Nephron progenitor cell (in vitro differentiated cells): Measurements from ENCODE around the gene ADGRL3.

Source experiments
- DNase-seq: peaks from one replicate; pipeline ENCODE4 v3.0.0; 2021
- H3K27ac Mint-ChIP-seq: 2 replicates; pipeline ENCODE4 v1.8.0; 2021; ENCODE audit warnings: mild to moderate bottlenecking, moderate library complexity, mixed read lengths
- H3K27me3 Mint-ChIP-seq: 2 replicates; pipeline ENCODE4 v1.8.0; 2021; ENCODE audit warnings: mild to moderate bottlenecking, low read depth, mixed read lengths; ENCODE audit not compliant: poor library complexity
- H3K36me3 Mint-ChIP-seq: 2 replicates; pipeline ENCODE4 v1.8.0; 2021; ENCODE audit warnings: low read depth, mixed read lengths
- H3K4me1 Mint-ChIP-seq: 2 replicates; pipeline ENCODE4 v1.8.0; 2021; ENCODE audit warnings: mixed read lengths
- H3K4me3 Mint-ChIP-seq: 2 replicates; pipeline ENCODE4 v1.8.0; 2021; ENCODE audit warnings: mild to moderate bottlenecking, moderate library complexity, mixed read lengths
- H3K9me3 Mint-ChIP-seq: 2 replicates; pipeline ENCODE4 v1.8.0; 2021; ENCODE audit warnings: mild to moderate bottlenecking, moderate library complexity, mixed read lengths
- CTCF ChIP-seq: fragments of 200-600 bp; sonication (generic); IDR thresholded peaks from 2 replicates; pipeline ENCODE4 v1.5.0; 2021; ENCODE audit warnings: antibody characterized with exemption

ADGRL3 gene

GRCh38 chr4:62080431-62080830 lies 880.3 kb downstream of the ADGRL3 start:
- Mint-ChIP-seq H3K4me3 (no peak overlapping the region), H3K36me3 (no peaks in the 10 kb centered on the region), H3K27ac (no peak overlapping the region), H3K4me1 (no peaks in the 10 kb centered on the region), H3K27me3 (no peaks in the 10 kb centered on the region), H3K9me3 (no peaks in the 10 kb centered on the region)
- no peak for TF ChIP-seq CTCF
- DNase-seq = no peak

- no peak overlapping the region for H3K27ac Mint-ChIP-seq
- TF ChIP-seq CTCF = no peak
- H3K4me3 Mint-ChIP-seq = no peak overlapping the region
- peaks cover 4% of the 10 kb centered on the region for H3K27me3 Mint-ChIP-seq
- peaks cover 26% of the 10 kb centered on the region for H3K9me3 Mint-ChIP-seq
- DNase-seq = no peak
- H3K36me3 Mint-ChIP-seq = no peaks in the 10 kb centered on the region
- no peaks in the 10 kb centered on the region for H3K4me1 Mint-ChIP-seq
Observed at GRCh38 chr4:62087706-62088105, 887.6 kb downstream of the ADGRL3 start.

GRCh38 chr4:62093735-62094134 lies 893.6 kb downstream of the ADGRL3 start:
- Mint-ChIP-seq H3K4me3 (no peak overlapping the region), H3K27me3 (peaks cover 4% of the 10 kb centered on the region), H3K36me3 (no peaks in the 10 kb centered on the region), H3K9me3 (peaks cover 34% of the 10 kb centered on the region), H3K27ac (no peak overlapping the region), H3K4me1 (no peaks in the 10 kb centered on the region)
- TF ChIP-seq CTCF = no peak
- DNase-seq = no peak

- Mint-ChIP-seq H3K27me3 (peaks cover 4% of the 10 kb centered on the region), H3K4me1 (no peaks in the 10 kb centered on the region), H3K36me3 (no peaks in the 10 kb centered on the region), H3K4me3 (no peak overlapping the region), H3K27ac (no peak overlapping the region), H3K9me3 (peaks cover 19% of the 10 kb centered on the region)
- TF ChIP-seq CTCF = no peak
- DNase-seq = no peak
Observed at GRCh38 chr4:62096881-62097280, 896.8 kb downstream of the ADGRL3 start.

- H3K36me3 Mint-ChIP-seq = no peaks in the 10 kb centered on the region
- H3K4me3 Mint-ChIP-seq = no peak overlapping the region
- H3K4me1 Mint-ChIP-seq = no peaks in the 10 kb centered on the region
- TF ChIP-seq CTCF = no peak
- DNase-seq = no peak
- H3K27ac Mint-ChIP-seq = no peak overlapping the region
- H3K9me3 Mint-ChIP-seq = no peaks in the 10 kb centered on the region
- peaks cover 4% of the 10 kb centered on the region for H3K27me3 Mint-ChIP-seq
Observed at GRCh38 chr4:62115216-62115615, 915.1 kb downstream of the ADGRL3 start.

GRCh38 chr4:62117886-62118285 lies 917.8 kb downstream of the ADGRL3 start:
- Mint-ChIP-seq H3K27ac (no peak overlapping the region), H3K36me3 (no peaks in the 10 kb centered on the region), H3K4me1 (no peaks in the 10 kb centered on the region), H3K9me3 (no peaks in the 10 kb centered on the region), H3K27me3 (no peaks in the 10 kb centered on the region), H3K4me3 (no peak overlapping the region)
- DNase-seq = no peak
- TF ChIP-seq CTCF = no peak
